Right lung (tissue), 5 donors: Measurements from ENCODE around the gene ZNF653. TPM values are rescaled to one million over a fixed set of nuclear protein-coding genes. Genes with fewer than 3 reads are reported as not detected.
A peak's percentile ranks its signal among the peaks of the same experiment; 100 is the strongest.
"Not testable (repeated sequence)": the region's sequence is repeated elsewhere in the genome, so short reads cannot be mapped to it uniquely, and the experiment has no call there.

ENCODE experiments used
- DNase-seq, 2 donors: peaks; one replicate each; pipeline ENCODE4 v3.0.0-alpha.2; 2013
- polyA plus RNA-seq, 5 donors: library from polyadenylated mRNA; unstranded; fragments of 120-200 nt; gene quantifications; one replicate each; pipeline versions ENCODE4 v1.2.1 to v1.2.3, GENCODE V29; 2013; ENCODE audit warnings: inconsistent platforms in 1 of 5, low replicate concordance in 1 of 5; ENCODE audit not compliant: insufficient read length in 5 of 5, insufficient read depth in 1 of 5

ZNF653 gene
- polyA plus RNA-seq, 5 donors, result 7.4 to 9.6 (median 8.5) TPM

DNA sequence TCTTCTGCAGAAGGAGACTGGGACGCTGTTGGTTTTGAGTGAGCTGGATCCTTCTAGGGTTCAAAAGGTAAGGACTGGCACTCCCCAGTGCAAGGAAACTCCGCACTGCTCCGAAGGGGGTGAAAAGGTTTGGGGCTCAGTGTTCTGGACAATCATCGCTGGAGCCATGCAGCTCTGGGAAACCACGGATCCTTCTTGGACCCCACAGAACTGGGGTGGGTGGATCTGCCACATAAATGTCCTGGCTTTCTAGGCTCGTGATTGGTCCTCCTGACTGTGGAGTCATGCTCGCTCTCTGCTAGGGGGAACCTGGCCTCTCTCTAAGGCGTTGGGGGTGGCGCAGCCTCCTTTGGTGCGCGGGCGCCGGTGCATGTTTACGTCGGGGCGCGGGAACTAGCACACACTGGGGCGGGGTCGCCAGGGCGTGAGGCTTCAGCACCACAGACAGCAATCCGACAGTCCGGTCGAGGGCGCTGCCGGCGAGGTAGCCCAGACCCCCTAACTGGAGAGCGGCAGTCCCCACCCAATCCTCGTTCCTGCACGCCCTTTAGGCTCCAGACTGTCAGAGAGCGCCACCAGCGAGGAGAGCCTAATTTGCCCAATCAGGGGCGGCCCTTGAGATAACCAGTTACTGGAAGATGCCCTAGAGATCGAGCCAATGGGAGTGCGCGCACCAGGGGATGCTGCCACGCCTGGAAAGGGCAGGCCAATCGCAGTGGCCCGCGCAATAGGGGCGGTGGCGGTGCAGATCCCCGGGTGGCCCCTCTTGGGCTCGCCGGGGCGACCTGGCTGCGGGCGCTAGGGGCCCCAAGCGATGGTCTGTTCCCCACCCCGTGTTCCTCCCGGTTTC lies 23.9 kb downstream of the ZNF653 start:
- DNase-seq, result peak; percentile 29 to 30

DNA sequence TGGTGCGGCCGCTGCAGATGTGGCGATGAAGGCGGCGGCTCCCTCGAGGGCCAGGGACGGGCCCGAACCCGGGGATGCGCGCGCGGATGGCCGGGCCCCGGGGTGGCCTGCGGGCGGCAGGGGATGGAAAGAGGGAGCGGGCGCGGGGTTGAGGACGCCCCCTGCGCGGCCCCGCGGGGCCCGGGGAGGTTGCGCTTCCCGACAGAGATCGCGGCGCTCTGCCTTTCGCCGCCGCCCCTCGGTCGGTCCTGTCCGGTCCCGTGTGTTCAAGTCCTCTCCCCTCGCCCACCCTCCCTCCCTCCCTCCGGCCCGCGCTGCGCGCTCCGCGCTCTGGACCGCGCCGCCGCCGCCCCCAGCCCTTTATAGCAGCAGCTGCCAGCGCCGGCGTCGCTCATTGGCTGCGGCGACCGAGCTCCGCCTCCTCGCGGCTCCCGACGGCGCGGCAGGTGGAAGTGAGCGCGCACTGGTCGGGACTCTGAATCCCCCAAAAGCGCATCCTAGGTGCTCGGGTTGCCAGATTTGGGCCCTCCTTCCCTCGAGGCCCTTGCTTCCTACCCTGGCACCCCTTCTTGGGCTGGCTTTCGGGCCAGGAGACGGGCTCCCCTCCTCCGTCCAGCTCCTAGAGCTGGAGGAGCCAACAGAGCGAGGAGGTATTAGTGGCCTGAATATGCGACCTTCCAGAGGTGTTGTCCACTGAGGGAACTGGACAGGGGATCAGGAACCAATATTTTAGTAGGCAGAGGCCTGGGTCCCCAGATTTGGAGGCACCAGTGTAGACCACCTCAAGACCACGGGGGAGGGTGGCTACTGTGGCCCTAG lies 24.7 kb downstream of the ZNF653 start, which contains the start of gene ELAVL3:
Gene ELAVL3, minus strand, starts transcription at position 332 of the 819 bp plus-strand sequence. CDS start 438 bp downstream, outside the sequence.
- DNase-seq, result no peak

DNA sequence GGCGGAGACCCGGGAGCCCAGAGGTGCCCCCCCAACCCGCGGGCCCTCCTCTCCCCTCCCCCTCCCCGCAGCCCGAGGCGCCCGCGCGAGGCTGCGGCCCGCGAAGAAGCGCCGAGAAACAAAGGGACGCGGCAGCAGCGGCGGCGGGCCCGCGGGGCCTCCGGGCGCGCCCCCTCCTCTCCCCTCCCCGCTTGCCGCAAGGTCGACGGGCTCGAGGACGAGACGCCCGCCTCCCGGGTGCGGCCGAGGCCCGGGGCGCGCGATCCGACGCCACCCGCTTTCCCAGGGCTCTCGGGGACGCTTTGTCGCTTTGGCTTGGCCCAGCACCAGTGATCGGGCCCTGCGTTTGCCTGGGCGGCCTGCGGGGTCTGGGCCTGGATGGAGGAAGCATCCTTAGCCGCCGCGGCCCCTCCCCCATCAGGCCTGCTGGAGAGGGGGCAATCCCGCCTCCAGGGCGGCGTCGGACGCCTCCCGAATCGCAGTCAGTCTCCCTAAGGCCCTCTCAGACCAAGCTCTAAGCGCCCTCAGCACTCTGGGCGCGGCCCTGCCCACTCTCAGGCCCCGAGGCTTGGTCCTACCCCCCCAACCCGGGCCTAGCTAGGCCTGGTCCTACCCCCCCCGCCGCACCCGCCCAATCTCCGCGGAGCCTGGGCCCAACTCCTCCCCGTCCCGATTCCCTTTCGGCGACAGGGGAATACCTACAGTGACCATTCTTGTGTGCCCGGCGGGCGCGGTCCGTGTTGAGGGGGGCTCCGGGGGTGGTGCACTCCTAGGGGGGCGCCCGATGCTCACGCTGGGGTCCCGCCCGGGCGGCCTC lies 25.5 kb downstream of the ZNF653 start:
- DNase-seq, result no peak

DNA sequence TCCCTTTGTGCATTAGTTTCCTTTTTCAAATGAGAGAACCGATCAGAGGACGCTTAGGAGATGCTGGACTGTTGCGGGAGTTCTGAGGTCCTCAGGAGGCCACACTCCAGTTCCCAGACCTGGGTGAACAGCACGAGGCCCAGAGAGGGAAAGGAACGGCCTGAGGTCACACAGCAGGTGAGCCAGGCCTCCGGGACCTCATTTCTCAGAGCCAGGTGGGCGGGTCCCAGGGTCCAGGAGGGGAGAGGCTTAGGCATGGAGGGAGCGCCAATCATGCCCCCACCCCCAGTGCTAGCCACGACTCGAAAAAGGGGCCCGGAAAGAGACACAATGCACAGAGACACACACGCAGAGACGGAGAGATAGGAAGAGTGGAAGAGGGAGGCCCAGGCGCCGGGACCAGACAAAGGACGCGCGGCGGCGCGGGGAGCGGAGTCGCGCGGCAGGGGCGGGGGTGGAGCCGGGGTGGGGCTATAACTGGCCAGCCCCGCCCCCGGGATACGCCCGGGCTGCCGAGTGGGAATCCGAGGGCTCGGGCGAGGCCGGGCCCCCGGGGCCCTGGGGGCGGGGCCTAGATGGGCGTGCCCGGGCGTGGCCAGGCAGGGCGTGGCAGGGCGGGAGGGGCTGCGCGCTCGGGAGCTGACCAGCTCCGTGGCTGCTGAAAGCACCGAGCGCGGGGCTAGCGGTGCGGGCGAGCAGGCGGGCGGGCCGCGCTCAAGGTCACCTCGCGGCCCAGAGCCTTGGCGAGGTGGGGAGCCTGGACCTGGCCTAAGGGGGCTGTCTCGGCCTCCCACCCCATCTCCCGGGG lies 26.3 kb downstream of the ZNF653 start:
- DNase-seq, result no peak

DNA sequence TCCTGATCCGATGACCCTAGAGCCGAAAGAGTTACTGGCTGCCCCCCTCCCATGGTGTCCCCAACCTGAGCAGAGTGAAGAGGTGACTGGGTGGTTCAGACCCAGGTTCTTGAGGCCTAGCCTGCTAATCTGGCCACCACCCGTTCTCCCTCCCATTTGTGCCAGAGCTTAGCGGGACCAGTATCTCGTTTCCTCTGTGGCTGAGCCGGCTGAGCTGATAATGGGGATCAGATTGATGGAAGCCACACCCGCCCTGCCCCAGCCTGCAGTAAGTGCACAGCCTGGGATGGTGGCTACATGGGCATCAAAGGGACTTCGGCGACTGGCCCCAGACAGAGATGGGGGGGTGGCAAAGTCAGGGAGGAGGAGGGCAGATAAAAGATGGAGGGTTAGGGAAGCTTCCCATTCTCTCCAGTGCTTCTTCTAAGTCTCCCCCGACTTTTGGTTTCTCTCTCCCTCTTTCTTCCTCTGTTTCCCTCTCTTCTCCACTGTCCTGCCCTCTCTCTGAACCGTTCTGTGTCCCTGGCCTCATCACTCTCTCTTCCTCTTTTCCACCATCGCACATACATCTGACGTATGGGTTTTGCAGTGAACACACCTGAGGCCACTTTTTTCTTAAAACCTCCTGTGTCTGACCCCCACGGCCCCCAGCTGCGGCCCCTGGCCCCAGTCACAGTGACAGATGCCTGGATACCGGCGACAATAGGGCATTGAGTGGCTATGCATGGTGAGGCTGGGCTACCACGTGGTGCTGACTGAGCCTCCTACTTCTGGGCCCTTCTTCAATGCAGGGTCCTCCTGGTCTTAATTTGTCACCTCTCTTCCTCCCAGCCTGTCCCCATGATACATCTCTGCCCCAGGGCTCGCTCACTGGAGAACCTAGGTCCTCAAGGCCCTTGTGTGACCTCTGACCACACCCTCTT lies 27.2 kb downstream of the ZNF653 start:
- no peak for DNase-seq

DNA sequence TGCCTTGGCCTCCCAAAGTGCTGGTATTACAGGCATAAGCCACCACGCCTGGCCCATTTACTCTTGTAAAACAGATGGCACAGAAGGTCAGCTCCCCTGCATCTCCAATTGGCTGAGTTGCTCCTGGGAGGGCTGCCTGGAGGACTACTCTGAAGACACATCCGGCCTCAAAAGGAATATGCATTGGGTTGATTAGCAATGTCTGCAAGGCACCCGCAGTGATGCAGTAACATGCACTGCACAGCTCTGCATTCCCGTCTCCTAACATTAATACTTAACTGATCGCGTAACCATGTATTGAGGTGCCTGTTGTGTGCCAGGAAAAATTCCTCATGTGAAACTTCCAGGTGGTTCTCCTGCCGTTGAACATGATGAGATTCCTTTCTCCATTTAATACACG lies 29.8 kb downstream of the ZNF653 start:
- DNase-seq, result no peak

DNA sequence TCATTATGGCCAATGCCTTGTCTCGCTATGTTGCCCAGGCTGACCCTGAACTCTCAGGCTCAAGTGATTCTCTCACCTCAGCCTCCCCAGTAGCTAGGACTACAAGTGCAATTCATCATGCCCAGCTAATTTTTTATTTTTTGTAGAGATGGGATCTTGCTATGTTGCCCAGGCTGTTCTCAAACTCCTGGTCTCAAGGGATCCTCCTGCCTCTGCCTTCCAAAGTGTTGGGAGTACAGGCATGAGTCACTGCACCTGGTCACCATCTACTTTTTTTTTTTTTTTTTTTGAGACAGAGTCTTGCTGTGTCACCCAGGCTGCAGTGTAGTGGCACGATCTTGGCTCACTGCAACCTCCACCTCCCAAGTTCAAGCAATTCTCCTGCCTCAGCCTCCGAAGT lies 30.3 kb downstream of the ZNF653 start:
- not testable (repeated sequence) for DNase-seq

DNA sequence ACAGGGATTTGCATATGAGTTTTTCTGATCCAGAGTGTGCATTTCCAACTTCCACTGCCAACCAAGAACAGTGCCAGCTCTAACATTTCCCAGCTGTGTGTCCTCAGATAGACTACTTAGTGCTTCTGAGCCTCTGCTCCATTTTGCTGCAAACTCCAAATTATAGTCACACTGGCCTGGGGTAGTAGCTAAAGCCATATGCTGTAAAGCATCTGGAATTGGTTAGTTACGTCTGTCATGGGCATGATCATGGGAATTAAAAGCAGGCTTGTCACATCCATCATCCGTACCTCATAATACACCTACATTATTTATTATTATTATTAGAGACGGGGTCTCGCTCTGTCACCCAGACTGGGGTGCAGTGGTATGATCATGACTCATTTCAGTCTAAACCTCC lies 31.9 kb downstream of the ZNF653 start:
- DNase-seq, result no peak

DNA sequence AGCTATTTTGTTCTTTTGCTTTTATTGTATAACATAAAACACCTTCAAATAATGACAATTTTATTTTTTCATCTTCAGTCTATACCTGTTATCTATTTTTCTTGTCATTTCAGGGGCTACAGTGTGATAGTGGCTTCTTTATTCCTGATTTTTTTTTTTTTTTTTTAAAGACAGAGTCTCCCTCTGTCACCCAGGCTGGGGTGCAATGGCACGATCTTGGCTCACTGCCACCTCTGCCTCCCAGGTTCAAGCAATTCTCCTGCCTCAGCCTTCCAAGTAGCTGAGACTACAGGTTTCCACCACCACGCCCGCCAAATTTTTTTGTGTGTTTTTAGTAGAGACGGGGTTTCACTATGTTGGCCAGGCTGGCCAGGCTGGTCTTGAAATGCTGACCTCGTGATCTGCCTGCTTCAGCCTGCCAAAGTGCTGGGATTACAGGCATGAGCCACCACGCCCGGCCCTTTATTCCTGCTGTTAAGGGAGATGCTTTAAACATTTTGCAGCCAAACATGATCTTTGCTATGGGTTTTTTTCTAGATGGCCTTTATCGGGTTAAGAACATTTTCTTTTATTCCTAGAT lies 37.3 kb downstream of the ZNF653 start:
- DNase-seq, result not testable (repeated sequence)

DNA sequence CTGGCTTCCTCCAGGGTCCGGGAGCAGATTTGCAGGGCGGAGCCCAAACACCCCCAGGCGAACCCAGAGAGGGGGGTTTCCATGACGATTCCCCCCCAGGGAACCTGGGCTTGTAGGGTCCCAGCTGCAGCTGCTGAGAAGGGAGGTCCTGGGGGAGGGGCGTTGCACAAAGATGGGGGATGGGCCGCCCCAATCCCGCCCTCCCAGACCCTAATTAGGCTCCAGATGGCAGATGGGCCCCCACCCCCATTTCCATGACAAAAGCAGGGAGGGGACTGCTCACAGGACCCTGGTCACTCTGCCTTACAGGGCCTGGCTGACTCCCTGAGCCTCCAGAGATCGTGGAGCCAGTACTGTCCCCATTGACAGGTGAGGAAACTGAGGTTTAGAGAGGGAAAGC lies 40.0 kb downstream of the ZNF653 start:
- no peak for DNase-seq

DNA sequence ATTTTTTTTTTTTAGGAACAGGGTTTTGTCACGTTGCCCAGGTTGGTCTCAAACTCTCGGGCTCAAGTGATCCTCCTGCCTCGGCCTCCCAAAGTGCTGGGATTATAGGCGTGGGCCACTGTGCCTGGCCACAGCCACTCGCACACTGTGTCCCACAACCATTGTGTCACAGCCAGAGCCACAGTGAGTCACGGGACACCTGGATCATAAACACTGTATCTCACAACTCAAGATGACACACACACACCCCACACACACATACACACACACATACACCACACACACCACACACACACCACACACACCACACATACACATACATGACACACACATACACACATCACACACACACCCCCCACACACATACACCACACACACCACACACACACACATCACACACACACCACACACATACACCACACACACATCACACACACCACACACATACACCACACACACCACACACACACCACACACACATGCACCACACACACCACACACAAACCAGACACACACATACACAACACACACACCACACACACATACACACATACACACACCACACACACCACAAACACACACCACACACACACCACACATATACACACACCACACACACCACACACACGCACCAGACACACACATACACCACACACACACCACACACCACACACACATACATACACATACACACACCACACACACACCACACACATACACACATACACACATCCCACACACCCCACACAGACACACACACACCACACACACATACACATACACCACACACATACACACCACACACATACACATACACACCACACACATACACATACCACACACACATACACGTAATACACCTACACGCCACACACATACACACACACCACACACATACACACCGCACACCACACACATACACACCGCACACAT lies 41.0 kb downstream of the ZNF653 start:
- DNase-seq, result no peak

DNA sequence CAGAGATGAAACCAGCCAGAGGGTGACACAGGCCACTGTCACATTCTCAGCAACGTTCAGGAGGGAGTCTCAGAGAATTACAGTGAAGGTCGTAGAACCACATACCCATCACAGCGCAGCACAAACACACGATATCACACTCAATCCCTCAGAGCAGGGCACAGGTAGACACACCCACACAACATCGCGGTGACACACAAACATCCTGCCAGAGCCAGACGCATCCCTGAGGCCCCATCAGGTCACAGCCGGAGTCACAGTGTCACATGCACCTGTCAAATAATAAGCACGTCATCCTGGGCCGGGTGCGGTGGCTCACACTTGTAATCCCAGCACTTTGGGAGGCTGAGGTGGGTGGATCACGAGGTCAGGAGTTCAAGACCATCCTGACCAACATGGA lies 42.2 kb downstream of the ZNF653 start:
- no peak for DNase-seq

DNA sequence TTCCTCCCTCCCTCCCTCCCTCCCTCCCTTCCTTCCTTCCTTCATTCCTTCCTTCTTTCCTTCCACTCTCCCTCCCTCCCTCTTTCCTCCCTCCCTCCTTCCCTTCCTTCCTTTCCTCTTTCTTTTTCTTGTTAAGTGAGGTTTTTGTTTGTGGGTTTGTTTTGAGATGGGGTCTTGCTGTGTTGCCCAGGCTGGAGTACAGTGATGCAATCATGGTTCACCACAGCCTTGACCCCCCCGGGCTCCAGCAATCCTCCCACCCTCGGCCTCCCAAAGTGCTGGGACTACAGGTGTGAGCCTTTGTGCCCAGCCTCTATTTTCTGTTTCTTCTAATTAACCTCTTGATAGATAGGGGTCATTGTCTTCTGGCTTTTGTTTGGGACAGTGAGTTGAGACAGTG lies 44.2 kb downstream of the ZNF653 start:
- no peak for DNase-seq

DNA sequence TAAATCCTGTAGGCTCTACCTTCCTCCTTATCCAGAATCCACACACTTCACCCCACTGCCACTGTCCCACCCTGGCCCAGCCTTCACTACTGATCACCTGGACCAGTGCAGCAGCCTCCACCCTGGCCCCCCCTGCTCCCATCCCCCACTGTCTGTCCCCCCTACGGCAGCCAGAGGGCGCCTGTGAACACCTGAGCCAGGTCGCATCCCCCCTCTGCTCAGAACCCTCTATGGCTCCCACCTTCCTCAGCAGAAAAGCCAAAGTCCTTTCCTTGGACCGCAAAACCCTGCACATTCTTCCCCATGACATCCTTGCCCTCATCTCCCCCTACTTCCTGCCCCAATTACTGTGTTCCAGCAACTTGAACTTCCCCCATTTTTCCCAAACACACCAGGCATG lies 45.4 kb downstream of the ZNF653 start:
- DNase-seq, result no peak

DNA sequence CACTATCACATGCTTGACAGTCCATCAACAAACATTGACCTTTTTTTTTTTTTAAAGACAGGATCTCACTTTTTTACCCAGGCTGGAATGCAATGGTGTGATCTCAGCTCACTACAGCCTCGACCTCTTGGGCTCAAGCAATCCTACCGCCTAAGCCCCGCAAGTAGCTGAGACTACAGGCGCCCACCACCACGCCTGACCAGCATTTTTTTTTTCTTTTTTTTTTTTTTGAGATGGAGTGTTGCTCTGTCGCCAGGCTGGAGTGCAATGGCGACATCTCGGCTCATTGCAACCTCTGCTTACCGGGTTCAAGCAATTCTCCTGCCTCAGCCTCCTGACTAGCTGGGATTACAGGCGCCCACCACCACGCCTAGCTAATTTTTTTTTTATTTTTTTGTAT lies 46.7 kb downstream of the ZNF653 start:
- not testable (repeated sequence) for DNase-seq

DNA sequence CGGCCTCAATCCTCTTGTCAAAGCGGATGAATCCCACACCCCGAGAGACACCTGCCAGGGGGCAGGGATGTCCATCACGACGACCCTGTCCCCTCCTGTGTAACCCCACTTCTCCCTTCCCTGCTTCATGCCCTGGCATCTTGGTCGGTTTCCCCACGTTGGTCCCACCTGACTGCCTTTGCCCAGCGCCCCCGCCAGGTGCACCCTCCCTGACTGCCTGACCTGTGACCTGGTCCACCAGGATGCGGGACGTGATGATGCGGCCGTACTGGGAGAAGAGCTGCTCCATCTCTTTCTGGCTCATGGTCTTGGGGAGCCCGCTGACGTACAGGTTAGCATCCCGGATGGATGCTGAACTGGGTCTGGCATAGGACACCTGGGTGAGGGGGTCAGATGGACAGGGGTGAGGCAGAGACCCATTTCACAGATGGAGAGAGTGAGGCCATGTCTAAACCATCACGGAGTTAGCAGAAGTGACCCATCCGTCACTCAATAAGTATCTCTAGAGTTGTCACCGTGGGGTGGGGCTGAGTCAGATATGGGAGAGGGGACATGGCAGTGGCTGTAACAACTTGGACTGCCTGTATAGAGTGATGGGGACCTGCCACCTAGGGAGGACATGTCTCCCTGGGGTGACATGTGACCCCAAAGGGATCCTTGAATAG lies 47.3 kb downstream of the ZNF653 start:
- DNase-seq, result no peak

DNA sequence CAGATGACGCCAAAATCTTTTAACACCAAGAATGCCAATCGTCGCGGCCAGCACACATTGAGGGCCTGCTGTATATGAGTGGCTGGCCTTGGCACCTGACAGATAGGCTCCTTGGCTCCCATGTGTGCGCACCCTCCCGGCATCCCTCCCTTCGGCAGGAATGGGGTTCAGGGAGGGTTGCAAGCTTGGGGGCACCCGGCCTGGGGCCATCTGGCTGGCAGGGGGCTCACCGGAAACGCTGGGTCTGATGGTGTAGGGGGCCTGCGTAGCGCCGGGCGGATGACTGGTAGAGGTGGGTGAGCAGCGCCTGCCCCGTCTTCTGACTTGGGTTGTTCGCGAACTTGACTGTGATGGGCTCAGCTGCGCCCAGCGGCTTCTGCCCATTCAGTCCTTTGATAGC lies 47.8 kb downstream of the ZNF653 start:
- DNase-seq, result no peak

DNA sequence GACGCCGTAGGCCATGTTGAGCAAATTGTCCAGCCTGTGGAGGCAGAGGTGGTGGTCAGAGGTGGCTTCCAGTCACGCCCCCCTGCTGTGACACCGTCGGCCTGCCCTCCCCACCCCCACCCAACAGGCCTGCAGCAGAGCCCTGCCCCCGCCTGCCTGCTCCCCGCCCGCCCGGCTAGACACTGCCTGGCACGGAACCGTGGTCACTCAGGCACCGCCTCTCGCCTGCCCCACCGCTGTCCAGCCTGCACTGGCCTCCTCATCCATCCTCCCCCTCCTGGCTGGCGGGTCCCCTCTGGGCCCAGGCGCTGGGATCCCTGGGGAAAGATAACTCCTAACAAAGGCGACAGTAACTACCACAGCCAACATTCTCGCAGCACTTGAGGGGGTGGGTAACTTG lies 48.5 kb downstream of the ZNF653 start:
- no peak for DNase-seq
